Measurements from ENCODE around the gene USP22. TPM values are rescaled to one million over a fixed set of nuclear protein-coding genes. Genes with fewer than 3 reads are reported as not detected.

USP22 gene
- total RNA-seq, 1 experiment from 2014 or later, result 210 TPM

GRCh38 chr17:21039839-21040575, 2.8 kb downstream of the USP22 start (continued):
- TF ChIP-seq TCF7L2 (IDR thresholded peaks at IDR 0.05; ENCODE audit: borderline replicate concordance, extremely low read depth, insufficient read depth, insufficient read length), result no peak
- TF ChIP-seq CBX3 (IDR thresholded peaks at IDR 0.05; ENCODE audit: low read depth), result no peak
- no peak for TF ChIP-seq EZH2phosphoT487 (IDR thresholded peaks at IDR 0.05; ENCODE audit: borderline replicate concordance)
- TF ChIP-seq EZH2 (IDR thresholded peaks at IDR 0.05), result no peak

GRCh38 chr17:21037117-21037803, 5.6 kb downstream of the USP22 start:
- ATAC-seq (no peak), DNase-seq (ENCODE audit: low read depth, low spot score) (no peak)
- Histone ChIP-seq H3K4me1 (ENCODE audit: control insufficient read depth in 1 of 2, insufficient read depth in 2 of 2, low read length in 2 of 2) (peaks cover 4 to 18% of the 10 kb centered on the region in 2 experiments), H3K4me3 (replicated peaks in 1 of 2; ENCODE audit: low read depth in 1 of 2, low read length in 2 of 2) (no peak overlapping the region), H4K20me1 (ENCODE audit: insufficient read depth) (peaks cover 53% of the 10 kb centered on the region), H3K79me2 (ENCODE audit: insufficient read depth, low read length) (peaks cover 99% of the 10 kb centered on the region), H3K9me3 (ENCODE audit: control insufficient read depth in 1 of 2, insufficient read depth in 1 of 2, low read depth in 1 of 2, low read length in 2 of 2) (no peaks in the 10 kb centered on the region), H3K4me2 (ENCODE audit: low read length) (no peak overlapping the region), H3K9ac (ENCODE audit: low read length) (no peak overlapping the region), H3K36me3 (ENCODE audit: control insufficient read depth in 1 of 2, insufficient read depth in 2 of 2, low read length in 2 of 2) (peaks cover 7 to 29% of the 10 kb centered on the region in 2 experiments; a peak in 3 of 4 replicates), H2AFZ (ENCODE audit: low read depth, low read length, poor library complexity, severe bottlenecking) (no peak overlapping the region), H3K27ac (ENCODE audit: low read depth, low read length) (no peak overlapping the region), H3K9me2 (ENCODE audit: insufficient read depth) (no peaks in the 10 kb centered on the region), H3K27me3 (ENCODE audit: insufficient read depth, low read length) (no peaks in the 10 kb centered on the region)
- TF ChIP-seq SIN3A (IDR thresholded peaks at IDR 0.05; ENCODE audit: low read depth) (no peak), ELF1 (IDR thresholded peaks at IDR 0.05; ENCODE audit: borderline replicate concordance, low read depth) (no peak), SRF (IDR thresholded peaks at IDR 0.05; ENCODE audit: low read depth) (no peak), CBX3 (IDR thresholded peaks at IDR 0.05; ENCODE audit: low read depth) (no peak)
- POLR2A ChIA-PET, result no interaction called here
- CTCF ChIA-PET, result no interaction called here
- intact Hi-C loops (cut with micrococcal nuclease), result no loop called here
- RAD21 ChIA-PET (ENCODE audit: low non-redundant PET in 1 of 2, low total read pairs in 2 of 2, uncharacterized antibody in 2 of 2, unreplicated experiment in 2 of 2), result no interaction called here
- no TSS peak for BruUV-seq (replicated peaks)
